HUDEP-2 (cell line): ENCODE data around the gene MTA1.

Experiments used
- DNase-seq, 76 experiments: peaks; one replicate each; lab custom pipeline; 2025; ENCODE audit not compliant: unreplicated experiment in 76 of 76; lab: John Stamatoyannopoulos, UW

Gene MTA1

DNA sequence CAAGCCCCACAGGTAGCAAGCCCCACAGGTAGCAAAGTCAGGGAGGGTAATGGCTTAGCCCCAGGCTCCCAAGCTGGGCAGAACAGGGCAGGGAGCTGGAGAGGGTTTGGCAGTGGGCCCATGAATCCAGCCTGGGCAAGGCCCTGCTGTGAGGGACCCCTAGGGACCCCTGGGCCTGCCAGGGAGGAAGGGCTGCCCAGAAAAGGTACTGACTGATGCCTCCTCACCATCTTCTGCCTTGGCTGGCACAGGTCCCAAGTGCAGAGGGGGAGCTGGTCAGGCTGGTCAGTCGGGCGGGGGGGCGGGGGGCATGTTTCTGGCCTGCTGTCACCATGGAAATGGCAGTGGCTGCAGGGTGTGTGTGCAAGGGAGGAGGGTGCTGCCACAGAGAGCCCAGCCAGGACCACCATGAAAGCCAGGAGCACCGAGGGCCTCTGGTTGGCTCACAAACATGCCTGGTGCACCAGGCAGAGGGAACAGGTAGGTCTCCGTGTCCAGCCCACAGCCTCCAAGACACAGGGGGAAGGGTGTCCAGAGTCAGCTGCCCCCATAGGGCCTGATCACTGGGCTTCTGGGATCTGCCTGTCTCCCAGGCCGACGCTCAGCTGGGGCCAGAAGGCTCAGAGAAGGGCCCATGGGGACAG lies 53.5 kb downstream of the MTA1 start:
- DNase-seq = peak in 1 of 76 experiments; percentile 10

DNA sequence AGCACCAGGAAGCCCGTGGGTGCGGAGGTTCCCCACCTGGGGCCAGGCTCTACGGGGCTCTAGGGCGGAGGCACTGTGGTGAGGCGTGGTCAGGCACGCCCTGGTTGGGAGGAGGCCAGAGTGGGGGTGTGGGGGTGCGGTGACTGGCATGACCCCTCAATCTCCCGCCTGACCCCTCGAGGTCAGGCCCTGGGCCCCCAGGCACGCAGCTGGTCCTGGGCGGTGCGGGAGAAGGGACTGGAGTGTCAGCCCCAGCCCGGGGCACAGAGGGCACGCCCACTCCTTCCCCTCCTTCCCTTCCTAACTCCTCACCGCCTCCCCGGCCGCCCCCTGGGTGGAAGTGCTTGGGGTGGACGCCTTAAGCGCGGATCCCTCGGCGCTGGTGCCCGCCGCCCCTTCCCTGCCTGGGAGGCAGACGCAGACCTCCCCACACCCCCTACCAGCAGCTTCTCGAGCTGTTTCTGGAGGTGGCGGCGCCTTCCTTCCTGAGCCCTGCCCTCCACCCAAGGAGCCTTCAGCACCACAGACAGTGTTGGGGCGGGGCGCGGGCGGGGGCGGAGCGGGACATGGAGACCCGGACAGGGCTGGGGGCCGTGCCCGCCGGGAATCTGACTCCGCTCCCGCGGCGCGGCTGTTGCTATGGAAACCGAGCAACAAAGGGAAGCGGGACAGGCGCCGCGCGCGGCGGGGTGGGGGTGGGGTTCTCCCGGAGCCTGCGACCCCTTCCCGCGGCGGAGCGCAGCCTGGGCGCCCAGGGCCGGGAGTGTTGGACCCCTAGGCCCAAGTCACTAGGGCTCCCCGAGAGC lies 54.3 kb downstream of the MTA1 start:
- peak in 52 of 76 experiments; percentile 7 to 78 (median 49) for DNase-seq

GRCh38 chr14:105474483-105475268 lies 55.0 kb downstream of the MTA1 start, which contains the start of gene CRIP2:
CRIP2 (plus strand) TSS chr14:105474821; CDS start chr14:105474863, 42 bp downstream.
- peak in 3 of 76 experiments; percentile 9 to 48 (median 32) for DNase-seq

GRCh38 chr14:105475269-105476096 lies 55.9 kb downstream of the MTA1 start:
- peak in 1 of 76 experiments; percentile 43 for DNase-seq

GRCh38 chr14:105476097-105476830 lies 56.6 kb downstream of the MTA1 start:
- peak in 33 of 76 experiments; percentile 10 to 60 (median 21) for DNase-seq

- DNase-seq = no peak
Measured at GRCh38 chr14:105476831-105477659, 57.4 kb downstream of the MTA1 start.

DNA sequence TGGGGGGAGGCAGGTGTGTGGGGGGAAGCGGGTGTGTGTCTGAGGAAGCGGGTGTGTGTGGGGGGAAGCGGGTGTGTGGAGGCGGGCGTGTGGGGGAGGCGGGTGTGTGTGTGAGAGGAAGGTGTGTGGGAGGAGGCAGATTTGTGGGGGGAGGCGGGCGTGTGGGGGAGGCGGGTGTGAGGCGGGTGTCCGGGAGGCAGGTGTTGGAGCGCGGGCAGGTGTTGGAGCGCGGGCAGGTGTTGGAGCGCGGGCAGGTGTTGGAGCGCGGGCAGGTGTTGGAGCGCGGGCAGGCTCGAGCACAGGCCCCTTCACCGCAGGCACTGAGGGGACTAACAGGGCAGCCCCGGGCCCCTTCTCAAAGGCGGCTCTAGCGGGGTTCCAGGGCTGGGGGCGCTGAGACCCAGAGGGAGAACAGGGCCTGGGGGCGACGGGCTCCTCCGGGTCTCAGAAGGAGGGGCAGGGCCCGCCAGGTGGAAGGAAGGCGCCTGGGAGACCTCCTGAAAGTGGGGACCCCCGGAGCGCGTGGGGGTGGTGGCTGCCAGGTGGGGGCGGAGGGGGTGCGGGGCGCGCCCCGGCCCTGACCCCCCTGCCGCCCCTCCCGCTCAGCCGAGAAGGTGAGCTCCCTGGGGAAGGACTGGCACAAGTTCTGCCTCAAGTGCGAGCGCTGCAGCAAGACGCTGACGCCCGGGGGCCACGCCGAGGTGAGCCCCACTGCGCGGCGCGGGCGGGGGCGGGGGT lies 58.2 kb downstream of the MTA1 start:
- DNase-seq = peak in 22 of 76 experiments; percentile 9 to 55 (median 22)

- DNase-seq = no peak
Measured at GRCh38 chr14:105478398-105479251, 59.0 kb downstream of the MTA1 start.

GRCh38 chr14:105479431-105480158 lies 60.0 kb downstream of the MTA1 start:
- DNase-seq = no peak

- no peak for DNase-seq
Measured at GRCh38 chr14:105480199-105480746, 60.6 kb downstream of the MTA1 start.

- DNase-seq = peak in 72 of 76 experiments; percentile 6 to 97 (median 76)
Measured at GRCh38 chr14:105480807-105481801, 61.5 kb downstream of the MTA1 start.

DNA sequence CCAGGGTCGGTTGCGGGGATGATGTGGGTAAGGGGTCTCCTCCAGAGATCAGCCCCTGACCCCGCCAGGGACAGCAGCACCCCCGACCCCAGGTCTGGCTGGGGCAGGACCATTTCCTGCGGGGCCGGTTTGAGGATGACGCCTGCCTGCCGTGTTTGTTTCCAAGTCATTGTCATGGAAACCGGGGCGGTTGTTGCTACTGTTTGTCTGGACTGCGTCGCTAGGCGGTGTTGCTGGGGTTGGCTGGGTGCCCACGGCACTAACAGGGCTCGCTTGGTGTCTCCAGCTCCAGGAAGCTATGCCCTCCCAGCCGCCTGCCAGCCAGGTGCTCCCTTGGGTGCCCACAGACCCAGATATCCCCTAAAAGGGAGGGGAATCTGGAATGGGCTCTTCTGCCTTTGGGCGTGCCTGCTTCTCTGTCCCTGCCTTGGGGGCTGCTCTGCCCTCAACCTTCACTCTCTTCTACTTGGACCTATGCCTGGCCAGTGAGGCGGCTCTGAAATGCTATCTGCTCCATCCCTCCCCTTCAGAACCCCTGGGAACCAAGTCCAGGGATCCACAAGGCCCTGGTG lies 62.3 kb downstream of the MTA1 start:
- DNase-seq = peak in 75 of 76 experiments; percentile 4 to 96 (median 89)

DNA sequence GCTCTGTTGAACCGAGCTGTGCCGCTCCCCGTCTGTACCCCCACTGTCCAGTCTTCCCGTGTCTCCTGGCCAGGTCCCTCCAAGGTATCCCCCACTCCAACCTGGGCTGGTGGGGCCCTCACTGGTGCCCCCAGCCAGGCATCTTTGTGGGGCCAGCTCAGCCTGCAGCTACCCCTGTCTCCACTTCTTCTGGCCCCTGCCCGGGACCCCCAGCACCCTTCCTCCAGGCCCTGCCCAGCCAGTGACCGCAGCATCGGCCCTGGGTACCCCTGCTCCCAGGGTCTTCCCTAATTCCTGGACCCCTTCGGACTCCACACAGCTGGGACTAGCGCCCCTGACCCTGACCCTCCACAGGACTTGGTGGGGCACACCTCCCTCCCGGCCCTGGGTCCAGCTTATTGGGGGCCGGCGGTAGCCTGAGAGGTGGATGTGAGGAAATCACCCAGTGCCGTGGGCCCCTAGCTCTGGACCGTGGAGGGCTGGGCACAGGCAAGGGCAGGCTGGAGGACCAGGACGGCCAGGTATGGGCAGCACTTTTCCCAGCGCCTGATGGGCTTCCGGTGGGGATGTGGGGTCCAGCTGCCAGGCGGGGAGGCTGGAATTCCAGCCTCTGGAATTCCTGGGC lies 63.0 kb downstream of the MTA1 start:
- no peak for DNase-seq
